Prostate gland (tissue), 2 donors: ENCODE measurements around the gene WDR90.

ENCODE experiments used
- CTCF ChIP-seq, 4 experiments: fragments of 200-600 bp in 2 of 4; fragments of 450-650 bp in 2 of 4; sonication (generic) in 2 of 4; IDR thresholded peaks; 1 replicate in 3 of 4; 2 replicates in 1 of 4; pipeline ENCODE4 v1.5.1; 2016 to 2019; ENCODE audit warnings: antibody characterized with exemption in 4 of 4, mild to moderate bottlenecking in 2 of 4, moderate library complexity in 2 of 4
- POLR2AphosphoS5 ChIP-seq: sonication (generic); formaldehyde crosslinking; IDR thresholded peaks from one replicate; pipeline ENCODE4 v1.6.1; 2017; ENCODE audit warnings: antibody characterized with exemption

- TF ChIP-seq CTCF (IDR thresholded peaks at IDR 0.05) (no peak), POLR2AphosphoS5 (no peak)
These were observed 65.7 kb downstream of the WDR90 start, which contains the start of gene METRN for GRCh38 chr16:714558-715476.
